CD4-positive, alpha-beta T cell treated with Interleukin-17A for 1 hour (primary cell): ENCODE results near the gene PLEKHA6.

Source experiments
- DNase-seq: peaks from one replicate; pipeline ENCODE4 v3.0.0-alpha.2; 2020

Gene PLEKHA6

GRCh38 chr1:204282761-204283221, 76.9 kb downstream of the PLEKHA6 start:
- no peak for DNase-seq

- no peak for DNase-seq
Measured at GRCh38 chr1:204280099-204280961, 79.4 kb downstream of the PLEKHA6 start.

GRCh38 chr1:204278958-204279357, 80.8 kb downstream of the PLEKHA6 start:
- DNase-seq, result no peak

GRCh38 chr1:204278251-204278650, 81.5 kb downstream of the PLEKHA6 start:
- DNase-seq, result no peak

- no peak for DNase-seq
Measured at GRCh38 chr1:204277563-204278219, 82.0 kb downstream of the PLEKHA6 start.

- DNase-seq, result no peak
Measured at GRCh38 chr1:204275695-204276370, 83.9 kb downstream of the PLEKHA6 start.

GRCh38 chr1:204274446-204274845, 85.3 kb downstream of the PLEKHA6 start:
- DNase-seq, result no peak

- no peak for DNase-seq
Measured at GRCh38 chr1:204272505-204272904, 87.2 kb downstream of the PLEKHA6 start.

GRCh38 chr1:204271970-204272369, 87.8 kb downstream of the PLEKHA6 start:
- no peak for DNase-seq

- no peak for DNase-seq
Measured at GRCh38 chr1:204268101-204268500, 91.6 kb downstream of the PLEKHA6 start.

GRCh38 chr1:204267191-204267601, 92.5 kb downstream of the PLEKHA6 start:
- DNase-seq, result no peak

- no peak for DNase-seq
Measured at GRCh38 chr1:204266504-204267034, 93.2 kb downstream of the PLEKHA6 start.

GRCh38 chr1:204265665-204266064, 94.1 kb downstream of the PLEKHA6 start:
- no peak for DNase-seq

- DNase-seq, result no peak
Measured at GRCh38 chr1:204264805-204265204, 94.9 kb downstream of the PLEKHA6 start.

GRCh38 chr1:204263254-204263910, 96.3 kb downstream of the PLEKHA6 start:
- no peak for DNase-seq

GRCh38 chr1:204262506-204263253, 97.0 kb downstream of the PLEKHA6 start:
- no peak for DNase-seq

- no peak for DNase-seq
Measured at GRCh38 chr1:204261746-204262505, 97.8 kb downstream of the PLEKHA6 start.

- DNase-seq, result no peak
Measured at GRCh38 chr1:204261266-204261665, 98.5 kb downstream of the PLEKHA6 start.

- DNase-seq, result no peak
Measured at GRCh38 chr1:204260601-204261197, 99.0 kb downstream of the PLEKHA6 start.

- DNase-seq, result no peak
Measured at GRCh38 chr1:204259782-204260181, 99.9 kb downstream of the PLEKHA6 start.

GRCh38 chr1:204259196-204259595, 100.5 kb downstream of the PLEKHA6 start:
- no peak for DNase-seq
